Right lobe of liver (tissue), 4 donors: ENCODE results near the gene CHTF8.

Source experiments
- POLR2A ChIP-seq: fragments of 450-650 bp; IDR thresholded peaks from one replicate; pipeline ENCODE4 v1.6.1; 2017; ENCODE audit warnings: antibody characterized with exemption, mild to moderate bottlenecking
- TF ChIP-seq, protein P1 (sequence below), 4 donors: fragments of 200-600 bp in 3 of 4; fragments of 450-650 bp in 1 of 4; IDR thresholded peaks; one replicate each; pipeline versions ENCODE4 v1.5.1 to v1.8.0; 2016 to 2022; ENCODE audit warnings: antibody characterized with exemption in 4 of 4, mild to moderate bottlenecking in 2 of 4
- donor health status: DM: no; HTN: no; CAD: no.
- donor health status: DM: no; HTN: no; CAD: no.
- donor health status: DM: no; HTN: yes; CAD: no.

DNA sequence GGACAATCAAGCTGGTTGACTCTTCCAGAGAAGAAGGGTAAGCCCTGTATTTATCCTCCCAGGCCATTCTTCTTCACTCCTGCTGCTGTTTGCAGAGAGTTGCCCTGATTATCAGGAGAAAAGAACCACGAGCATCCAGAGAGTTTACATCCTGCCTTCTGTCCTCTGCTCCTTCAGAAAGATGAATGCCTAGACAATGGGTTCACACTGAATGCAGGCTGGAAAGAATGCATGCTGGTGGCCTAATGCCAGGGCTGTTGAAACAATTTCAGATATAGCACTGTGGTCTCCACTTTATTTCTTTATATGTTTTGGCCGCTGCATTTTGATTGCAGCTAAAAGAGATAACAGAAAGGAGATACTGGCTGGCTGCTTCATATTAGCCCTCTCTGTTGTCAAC lies 48.1 kb downstream of the CHTF8 start:
- TF ChIP-seq, protein P1, sequence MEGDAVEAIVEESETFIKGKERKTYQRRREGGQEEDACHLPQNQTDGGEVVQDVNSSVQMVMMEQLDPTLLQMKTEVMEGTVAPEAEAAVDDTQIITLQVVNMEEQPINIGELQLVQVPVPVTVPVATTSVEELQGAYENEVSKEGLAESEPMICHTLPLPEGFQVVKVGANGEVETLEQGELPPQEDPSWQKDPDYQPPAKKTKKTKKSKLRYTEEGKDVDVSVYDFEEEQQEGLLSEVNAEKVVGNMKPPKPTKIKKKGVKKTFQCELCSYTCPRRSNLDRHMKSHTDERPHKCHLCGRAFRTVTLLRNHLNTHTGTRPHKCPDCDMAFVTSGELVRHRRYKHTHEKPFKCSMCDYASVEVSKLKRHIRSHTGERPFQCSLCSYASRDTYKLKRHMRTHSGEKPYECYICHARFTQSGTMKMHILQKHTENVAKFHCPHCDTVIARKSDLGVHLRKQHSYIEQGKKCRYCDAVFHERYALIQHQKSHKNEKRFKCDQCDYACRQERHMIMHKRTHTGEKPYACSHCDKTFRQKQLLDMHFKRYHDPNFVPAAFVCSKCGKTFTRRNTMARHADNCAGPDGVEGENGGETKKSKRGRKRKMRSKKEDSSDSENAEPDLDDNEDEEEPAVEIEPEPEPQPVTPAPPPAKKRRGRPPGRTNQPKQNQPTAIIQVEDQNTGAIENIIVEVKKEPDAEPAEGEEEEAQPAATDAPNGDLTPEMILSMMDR (IDR thresholded peaks at IDR 0.05) = no peak
- TF ChIP-seq POLR2A = no peak
